RWPE1 (cell line): ENCODE measurements around the gene PMCH.

Experiments used
- CTCF ChIA-PET: fragments of 350-600 bp; sonication (Branson Sonifier 250); formaldehyde crosslinking; extraction: SDS; loops from one replicate; lab custom pipeline; 2021; lab: Yijun Ruan, JAX
- POLR2A ChIA-PET: fragments of 400-600 bp; formaldehyde crosslinking; extraction: SDS; loops from one replicate; lab custom pipeline; 2020; ENCODE audit warnings: antibody characterized with exemption; ENCODE audit not compliant: low non-redundant PET; lab: Yijun Ruan, JAX
- DNase-seq: peaks from one replicate; pipeline ENCODE4 v3.0.0; 2012; ENCODE audit warnings: low spot score
- H3K27ac ChIP-seq: fragments of 450-650 bp; 2 replicates; pipeline ENCODE4 v1.5.1; 2017
- CTCF ChIP-seq: fragments of 450-650 bp; conservative IDR thresholded peaks from 2 replicates; pipeline ENCODE4 v1.5.1; 2017; ENCODE audit warnings: low read depth, mild to moderate bottlenecking

Gene PMCH

GRCh38 chr12:102215992-102216691, 18.5 kb upstream of the PMCH start:
- H3K27ac ChIP-seq, result no peak overlapping the region
- no peak for DNase-seq
- CTCF ChIA-PET, result interaction anchor here (0.7 kb wide), 1 partner anchor 1363 kb away, joined by 3 read pairs; no protein-coding TSS in a partner anchor
- no peak for TF ChIP-seq CTCF
- POLR2A ChIA-PET, result no interaction called here

- no peak for DNase-seq
- no peak for TF ChIP-seq CTCF
- ChIA-PET POLR2A (no interaction called here), CTCF (no interaction called here)
- H3K27ac ChIP-seq, result no peak overlapping the region
These were observed 6.4 kb upstream of the PMCH start for GRCh38 chr12:102204025-102204424.

- POLR2A ChIA-PET, result no interaction called here
- no peak for TF ChIP-seq CTCF
- H3K27ac ChIP-seq, result no peak overlapping the region
- DNase-seq, result no peak
- CTCF ChIA-PET, result no interaction called here
These were observed 4.9 kb upstream of the PMCH start for GRCh38 chr12:102202556-102202955.

GRCh38 chr12:102201436-102202061, 3.9 kb upstream of the PMCH start:
- no peak for TF ChIP-seq CTCF
- CTCF ChIA-PET, result no interaction called here
- no peak overlapping the region for H3K27ac ChIP-seq
- no peak for DNase-seq
- POLR2A ChIA-PET, result no interaction called here

GRCh38 chr12:102195826-102196225, 1.8 kb downstream of the PMCH start:
- ChIA-PET CTCF (no interaction called here), POLR2A (no interaction called here)

GRCh38 chr12:102182635-102183034, 15.0 kb downstream of the PMCH start:
- H3K27ac ChIP-seq, result no peak overlapping the region
- no peak for DNase-seq
- CTCF ChIA-PET, result no interaction called here
- POLR2A ChIA-PET, result no interaction called here
- no peak for TF ChIP-seq CTCF

More at GRCh38 chr12:102195826-102196225, 1.8 kb downstream of the PMCH start:
- TF ChIP-seq CTCF, result no peak
- H3K27ac ChIP-seq, result no peak overlapping the region
- DNase-seq, result no peak
